ENCODE results near the gene ADAMTS12.

DNA sequence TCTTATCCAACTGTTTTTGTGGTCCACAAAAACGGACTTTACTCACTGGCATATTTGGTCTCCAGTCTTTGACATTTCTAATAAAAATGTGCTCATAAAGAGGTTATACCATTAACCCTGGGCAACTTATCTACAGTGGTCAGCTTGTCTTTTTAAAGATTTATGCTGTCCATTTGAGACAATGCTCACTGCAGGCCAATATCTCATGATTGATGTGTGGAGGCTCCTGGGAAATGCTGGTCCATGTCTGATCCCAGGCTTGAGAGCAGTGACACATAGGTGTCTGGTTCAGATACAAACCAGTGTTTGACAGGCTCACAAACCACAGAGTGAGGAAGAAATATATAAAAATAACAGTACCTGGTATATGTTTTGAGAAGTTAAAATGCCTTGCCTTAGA is 270.3 kb downstream of the ADAMTS12 start:
- TF ChIP-seq, protein P1, sequence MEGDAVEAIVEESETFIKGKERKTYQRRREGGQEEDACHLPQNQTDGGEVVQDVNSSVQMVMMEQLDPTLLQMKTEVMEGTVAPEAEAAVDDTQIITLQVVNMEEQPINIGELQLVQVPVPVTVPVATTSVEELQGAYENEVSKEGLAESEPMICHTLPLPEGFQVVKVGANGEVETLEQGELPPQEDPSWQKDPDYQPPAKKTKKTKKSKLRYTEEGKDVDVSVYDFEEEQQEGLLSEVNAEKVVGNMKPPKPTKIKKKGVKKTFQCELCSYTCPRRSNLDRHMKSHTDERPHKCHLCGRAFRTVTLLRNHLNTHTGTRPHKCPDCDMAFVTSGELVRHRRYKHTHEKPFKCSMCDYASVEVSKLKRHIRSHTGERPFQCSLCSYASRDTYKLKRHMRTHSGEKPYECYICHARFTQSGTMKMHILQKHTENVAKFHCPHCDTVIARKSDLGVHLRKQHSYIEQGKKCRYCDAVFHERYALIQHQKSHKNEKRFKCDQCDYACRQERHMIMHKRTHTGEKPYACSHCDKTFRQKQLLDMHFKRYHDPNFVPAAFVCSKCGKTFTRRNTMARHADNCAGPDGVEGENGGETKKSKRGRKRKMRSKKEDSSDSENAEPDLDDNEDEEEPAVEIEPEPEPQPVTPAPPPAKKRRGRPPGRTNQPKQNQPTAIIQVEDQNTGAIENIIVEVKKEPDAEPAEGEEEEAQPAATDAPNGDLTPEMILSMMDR (IDR thresholded peaks at IDR 0.05 in 4 of 5, conservative IDR thresholded peaks at IDR 0.05 in 1 of 5): no peak
- TF ChIP-seq POLR2A (IDR thresholded peaks at IDR 0.05): no peak
